ENCODE results near the gene CCDC82.

CCDC82 gene

GRCh38 chr11:96303064-96303463, 86.6 kb downstream of the CCDC82 start:
- DNase-seq = no peak

Data from NCI-H1092 (cell line).